Stomach (tissue), 9 donors: ENCODE data around the gene SAMD14. TPM values are rescaled to one million over a fixed set of nuclear protein-coding genes. Genes with fewer than 3 reads are reported as not detected.

ENCODE experiments used
- DNase-seq, 2 donors: peaks; one replicate each; pipeline versions ENCODE4 v3.0.0 to v3.0.0-alpha.2; 2013 to 2019
- H3K27ac ChIP-seq, 5 donors: fragments of 200-600 bp in 4 of 5; sonication (generic) in 4 of 5; one replicate each; pipeline ENCODE4 v1.5.1; 2013 to 2019; ENCODE audit warnings: mild to moderate bottlenecking in 1 of 5, moderate library complexity in 1 of 5
- H3K27me3 ChIP-seq, 3 donors: fragments of 200-600 bp; sonication (generic); one replicate each; pipeline ENCODE4 v1.5.1; 2017 to 2019; ENCODE audit warnings: mixed run types in 1 of 3
- H3K36me3 ChIP-seq, 4 donors: fragments of 200-600 bp; sonication (generic); 1 replicate in 3 of 4; 2 replicates in 1 of 4; pipeline ENCODE4 v1.5.1; 2016 to 2019
- H3K4me1 ChIP-seq, 4 donors: fragments of 200-600 bp; sonication (generic); one replicate each; pipeline ENCODE4 v1.5.1; 2016 to 2019
- H3K4me3 ChIP-seq, 4 donors: fragments of 200-600 bp; sonication (generic) in 3 of 4; one replicate each; pipeline ENCODE4 v1.5.1; 2016 to 2019; ENCODE audit warnings: mild to moderate bottlenecking in 1 of 4
- H3K9me3 ChIP-seq, 4 donors: fragments of 200-600 bp; sonication (generic); one replicate each; pipeline ENCODE4 v1.5.1; 2016 to 2019
- EP300 ChIP-seq: sonication (generic); formaldehyde crosslinking; IDR thresholded peaks from one replicate; pipeline ENCODE4 v1.6.1; 2017; ENCODE audit warnings: antibody characterized with exemption
- POLR2A ChIP-seq, 4 donors: fragments of 450-650 bp; IDR thresholded peaks; one replicate each; pipeline ENCODE4 v1.6.1; 2016; ENCODE audit warnings: antibody characterized with exemption in 4 of 4, control low read depth in 2 of 4, mild to moderate bottlenecking in 1 of 4, moderate library complexity in 1 of 4
- POLR2AphosphoS5 ChIP-seq, 3 donors: sonication (generic); formaldehyde crosslinking; IDR thresholded peaks; one replicate each; pipeline ENCODE4 v1.6.1; 2016; ENCODE audit warnings: antibody characterized with exemption in 3 of 3
- WGBS, 5 donors: extraction: QIAGEN DNeasy Blood & Tissue Kit in 3 of 5; methylation state at CpG; one replicate each; pipeline versions ENCODE4 v1.1.5 to v1.1.7; 2013 to 2018; 5-methylcytosine and 5-hydroxymethylcytosine counted together
- intact Hi-C: fragments of 100-400 bp; cut with DNase I; formaldehyde crosslinking; loops from one replicate; pipeline ENCODE4 v1.15.1; 2023; ENCODE audit warnings: low total_unique reads
- polyA plus RNA-seq, 3 donors: library from polyadenylated mRNA; stranded (reverse); fragments of 200-250 nt; gene quantifications; one replicate each; pipeline ENCODE4 v1.2.3, GENCODE V29; 2013
- total RNA-seq, 5 donors: library from RNA; depleted of rRNA; stranded (reverse); fragments of >200 nt; gene quantifications; one replicate each; pipeline versions ENCODE4 v1.1.0 to v1.2.3, GENCODE V29; 2014 to 2016
- TF ChIP-seq, protein P1 (sequence below), 7 experiments: fragments of 450-650 bp in 4 of 7; fragments of 200-600 bp in 3 of 7; sonication (generic) in 3 of 7; IDR thresholded peaks; one replicate each; pipeline ENCODE4 v1.5.1; 2016 to 2019; ENCODE audit warnings: antibody characterized with exemption in 7 of 7, control low read depth in 2 of 7, mild to moderate bottlenecking in 1 of 7
- donor health status: healthy with polysubstance abuse.
- donor health status: Bipolar disorder and iron deficiency.
- donor health status: healthy.

The SAMD14 gene
- total and polyA plus RNA-seq, 8 donors, result 1.3 to 87.0 (median 1.8) TPM; not detected in 2

DNA sequence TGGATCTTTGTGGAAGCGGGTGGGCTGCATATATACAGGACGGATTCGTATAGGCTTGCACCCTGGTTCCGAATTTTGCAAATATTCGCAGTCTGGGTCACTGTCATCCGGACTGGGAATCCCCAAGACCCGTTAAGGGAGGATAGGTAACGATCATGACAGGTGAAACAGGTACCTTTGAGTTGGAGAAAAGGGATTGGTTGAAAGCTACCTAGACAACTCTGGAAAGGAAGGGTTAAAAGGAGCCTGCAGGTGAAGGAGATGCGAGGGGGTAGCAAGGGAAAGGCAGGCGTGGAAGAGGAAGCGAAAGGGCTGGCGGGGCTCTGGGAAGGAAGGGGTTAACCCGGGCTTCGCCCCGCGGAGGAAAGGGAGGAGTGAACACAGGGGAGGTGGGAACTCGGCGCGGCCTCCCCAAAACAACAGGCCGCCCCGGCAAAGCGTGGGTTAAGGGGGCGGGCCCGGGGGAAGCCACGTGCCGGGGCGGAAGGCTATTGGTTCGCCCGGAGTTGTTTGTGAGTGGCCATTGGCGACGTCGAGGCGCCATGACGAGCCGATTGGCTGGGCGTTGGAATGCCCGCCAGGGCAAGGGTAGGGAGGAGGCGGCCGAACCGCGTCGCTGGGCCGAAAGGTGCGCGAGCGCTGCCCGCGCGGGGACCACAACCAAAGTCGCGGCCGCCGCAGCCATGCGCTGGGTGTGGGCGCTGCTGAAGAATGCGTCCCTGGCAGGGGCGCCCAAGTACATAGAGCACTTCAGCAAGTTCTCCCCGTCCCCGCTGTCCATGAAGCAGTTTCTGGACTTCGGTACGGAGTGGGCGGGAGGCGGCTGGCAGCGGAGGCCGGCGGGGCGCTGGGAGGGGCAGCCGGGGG, 35.0 kb downstream of the SAMD14 start, which contains the start of gene PDK2:
Gene PDK2, plus strand, starts transcription at position 599 of the 867 bp plus-strand sequence. Its CDS starts 85 bp downstream, at position 684.
- Histone ChIP-seq H3K4me1 (peaks cover 13 to 54% (median 34%) of the 10 kb centered on the region in 4 donors), H3K36me3 (peaks cover 17 to 45% (median 34%) of the 10 kb centered on the region in 4 donors), H3K27ac (peak within 1 kb of the TSS; percentile 82 to 92 (median 88)), H3K4me3 (peak within 1 kb of the TSS; percentile 71 to 99 (median 86)), H3K9me3 (no peaks in the 10 kb centered on the region), H3K27me3 (no peaks in the 10 kb centered on the region)
- intact Hi-C loops, result no loop called here
- TF ChIP-seq EP300, result no peak
- peak; percentile 76 to 89 (median 86) for TF ChIP-seq POLR2AphosphoS5 (IDR thresholded peaks at IDR 0.05)
- DNase-seq, result peak; percentile 98 to 99
- 0 to 1% (median 0%) methylated on average over 45 to 68 of the region's 68 CpGs for WGBS, 5 donors

DNA sequence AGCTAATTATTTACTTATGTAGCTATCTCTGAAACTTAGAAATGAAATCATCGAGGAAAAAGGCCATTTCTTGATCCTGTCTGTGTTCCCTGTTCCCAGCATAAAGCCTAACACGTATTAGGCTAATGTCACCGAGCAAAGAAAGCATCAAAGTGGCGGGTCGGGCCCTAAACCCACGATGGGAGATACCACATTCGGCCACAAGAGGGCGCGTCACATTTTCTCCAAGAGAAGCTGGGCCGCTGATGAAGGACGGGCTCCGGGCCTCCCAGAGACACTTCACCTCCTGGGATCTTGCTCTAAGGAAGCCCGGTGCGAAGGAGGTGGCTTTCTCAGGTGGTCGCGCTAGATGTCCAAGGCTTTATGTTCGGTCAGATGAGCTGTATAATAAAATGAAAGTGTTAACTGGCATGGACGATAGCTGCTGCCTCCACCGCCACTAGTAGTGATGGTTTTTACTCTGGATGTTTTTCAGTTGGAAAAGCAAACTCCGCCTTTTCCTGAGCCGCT, 35.7 kb downstream of the SAMD14 start:
- Histone ChIP-seq H3K9me3 (no peaks in the 10 kb centered on the region), H3K36me3 (peaks cover 24 to 45% (median 35%) of the 10 kb centered on the region in 4 donors), H3K27ac (peak overlapping the region; percentile 63 to 92 (median 88)), H3K4me1 (peaks cover 13 to 47% (median 30%) of the 10 kb centered on the region in 4 donors), H3K4me3 (peak overlapping the region; percentile 71 to 99 (median 86)), H3K27me3 (no peaks in the 10 kb centered on the region)
- intact Hi-C loops, result no loop called here
- 0 to 1% (median 0%) methylated on average over 21 of the region's 21 CpGs for WGBS, 5 donors
- peak; percentile 95 to 96 for DNase-seq
- TF ChIP-seq, protein P1, sequence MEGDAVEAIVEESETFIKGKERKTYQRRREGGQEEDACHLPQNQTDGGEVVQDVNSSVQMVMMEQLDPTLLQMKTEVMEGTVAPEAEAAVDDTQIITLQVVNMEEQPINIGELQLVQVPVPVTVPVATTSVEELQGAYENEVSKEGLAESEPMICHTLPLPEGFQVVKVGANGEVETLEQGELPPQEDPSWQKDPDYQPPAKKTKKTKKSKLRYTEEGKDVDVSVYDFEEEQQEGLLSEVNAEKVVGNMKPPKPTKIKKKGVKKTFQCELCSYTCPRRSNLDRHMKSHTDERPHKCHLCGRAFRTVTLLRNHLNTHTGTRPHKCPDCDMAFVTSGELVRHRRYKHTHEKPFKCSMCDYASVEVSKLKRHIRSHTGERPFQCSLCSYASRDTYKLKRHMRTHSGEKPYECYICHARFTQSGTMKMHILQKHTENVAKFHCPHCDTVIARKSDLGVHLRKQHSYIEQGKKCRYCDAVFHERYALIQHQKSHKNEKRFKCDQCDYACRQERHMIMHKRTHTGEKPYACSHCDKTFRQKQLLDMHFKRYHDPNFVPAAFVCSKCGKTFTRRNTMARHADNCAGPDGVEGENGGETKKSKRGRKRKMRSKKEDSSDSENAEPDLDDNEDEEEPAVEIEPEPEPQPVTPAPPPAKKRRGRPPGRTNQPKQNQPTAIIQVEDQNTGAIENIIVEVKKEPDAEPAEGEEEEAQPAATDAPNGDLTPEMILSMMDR (IDR thresholded peaks at IDR 0.05), result peak in 6 of 7 experiments; percentile 43 to 97 (median 94)
- TF ChIP-seq POLR2AphosphoS5 (IDR thresholded peaks at IDR 0.05), result peak; percentile 24 to 51 (median 27)
- no peak for TF ChIP-seq POLR2A (IDR thresholded peaks at IDR 0.05)

DNA sequence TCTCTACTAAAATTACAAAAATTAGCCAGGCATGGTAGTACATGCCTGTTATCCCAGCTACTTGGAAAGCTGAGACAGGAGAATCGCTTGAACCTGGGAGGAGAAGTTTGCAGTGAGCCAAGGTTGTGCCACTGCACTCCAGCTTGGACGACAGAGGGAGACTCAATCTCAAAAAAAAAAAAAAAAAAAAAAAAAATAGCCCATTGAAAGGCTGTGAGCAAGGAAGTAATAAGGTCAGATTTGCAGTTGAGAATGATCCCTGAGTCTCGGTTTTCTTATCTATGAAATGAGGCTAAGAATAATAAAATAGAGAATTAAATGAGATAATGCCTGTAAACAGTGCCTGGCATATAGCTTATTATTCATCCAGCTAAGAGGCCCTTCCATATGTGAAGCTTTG, 36.2 kb downstream of the SAMD14 start:
- intact Hi-C loops, result no loop called here
- no peaks in the 10 kb centered on the region for H3K27me3 ChIP-seq
- no peak overlapping the region for H3K4me3 ChIP-seq
- no peaks in the 10 kb centered on the region for H3K9me3 ChIP-seq
- H3K27ac ChIP-seq, result peak overlapping the region in 3 of 5 donors; percentile 88 to 92 (median 89)
- H3K4me1 ChIP-seq, result peaks cover 13 to 42% (median 25%) of the 10 kb centered on the region in 4 donors
- TF ChIP-seq, protein P1 (IDR thresholded peaks at IDR 0.05), result no peak
- TF ChIP-seq POLR2A (IDR thresholded peaks at IDR 0.05) (no peak), EP300 (no peak), POLR2AphosphoS5 (IDR thresholded peaks at IDR 0.05) (no peak)
- DNase-seq, result no peak
- peaks cover 23 to 45% (median 35%) of the 10 kb centered on the region in 4 donors for H3K36me3 ChIP-seq
- 24 to 33% (median 29%) methylated on average over 3 of the region's 3 CpGs for WGBS, 5 donors

DNA sequence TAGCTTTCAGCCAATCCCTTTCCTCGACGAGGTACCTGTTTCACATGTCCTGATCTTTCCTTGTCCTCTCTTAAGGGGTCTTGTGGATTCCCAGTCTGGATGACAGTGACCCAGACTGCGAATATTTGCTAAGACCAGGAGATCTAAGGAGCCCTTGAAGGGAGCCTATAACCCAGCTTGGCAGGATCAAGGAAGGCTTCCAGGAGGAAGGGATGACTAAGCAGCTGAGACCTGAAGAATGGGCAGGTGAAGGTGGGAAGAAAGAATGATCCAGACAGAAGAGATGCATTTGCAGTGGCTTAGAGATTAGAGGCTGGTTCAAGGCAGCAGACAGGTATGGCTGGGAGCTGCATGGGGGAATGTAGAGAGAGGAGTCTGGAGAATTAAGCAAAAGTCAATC, 36.7 kb downstream of the SAMD14 start:
- H3K4me1 ChIP-seq, result peaks cover 13 to 37% (median 24%) of the 10 kb centered on the region in 4 donors
- H3K4me3 ChIP-seq, result no peak overlapping the region
- H3K9me3 ChIP-seq, result no peaks in the 10 kb centered on the region
- WGBS, 5 donors, result 70 to 86% (median 81%) methylated on average over 3 of the region's 3 CpGs
- no peak overlapping the region for H3K27ac ChIP-seq
- no peak for DNase-seq
- no peaks in the 10 kb centered on the region for H3K27me3 ChIP-seq
- intact Hi-C loops, result no loop called here
- TF ChIP-seq EP300, result no peak
- TF ChIP-seq, protein P1 (IDR thresholded peaks at IDR 0.05), result no peak
- TF ChIP-seq POLR2A (IDR thresholded peaks at IDR 0.05), result no peak
- TF ChIP-seq POLR2AphosphoS5 (IDR thresholded peaks at IDR 0.05), result no peak
- H3K36me3 ChIP-seq, result peaks cover 28 to 45% (median 35%) of the 10 kb centered on the region in 4 donors
